ENCODE measurements around the gene PERP. TPM values are rescaled to one million over a fixed set of nuclear protein-coding genes. Genes with fewer than 3 reads are reported as not detected.

PERP gene
- total and polyA plus RNA-seq, 2 of the 8 experiments (the other 6 are each of a cell fraction or from before 2014, with no cell fraction given), result 21.0 to 26.7 TPM

DNA sequence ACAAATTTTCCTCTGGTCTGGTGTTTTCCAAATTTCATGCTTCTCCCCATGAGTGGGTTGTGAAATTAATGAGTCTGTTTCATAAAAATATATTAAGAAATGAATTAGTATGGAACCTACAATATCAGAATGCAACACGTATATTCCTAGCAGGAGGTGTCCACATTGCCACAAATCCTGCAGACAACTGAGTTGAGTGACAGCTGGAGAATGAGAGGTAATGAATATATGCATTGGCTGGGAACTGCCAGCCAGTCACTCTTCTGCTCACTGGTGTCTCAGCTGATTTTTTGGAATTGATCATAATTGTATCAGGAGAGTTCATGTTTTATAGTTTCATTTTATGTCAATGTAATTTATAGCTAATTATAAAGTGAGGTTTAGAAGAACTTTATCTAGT lies 48.2 kb upstream of the PERP start:
- no peak overlapping the region for H2BK12ac ChIP-seq (ENCODE audit: low read depth, low read length)
- no peak overlapping the region for H2BK120ac ChIP-seq (replicated peaks; ENCODE audit: low read depth, low read length)
- no peak overlapping the region for H3K4me2 ChIP-seq (ENCODE audit: insufficient read depth in 1 of 2, low read depth in 2 of 2, low read length in 2 of 2)
- H3K4ac ChIP-seq (replicated peaks; ENCODE audit: insufficient read length, low read depth, low read length), result no peak overlapping the region
- no peak for FAIRE-seq
- peaks cover 0 to 2% of the 10 kb centered on the region in 2 experiments; a peak in 1 of 4 replicates for H3K9me3 ChIP-seq (ENCODE audit: insufficient read depth in 2 of 2, low read depth in 1 of 2, low read length in 1 of 2)
- H2BK15ac ChIP-seq (ENCODE audit: low read length), result no peak overlapping the region
- peaks cover 0 to 3% (median 2%) of the 10 kb centered on the region in 4 experiments; a peak in 3 of 7 replicates for H3K27me3 ChIP-seq (replicated peaks in 1 of 4; ENCODE audit: control insufficient read depth in 3 of 4, extremely low read depth in 1 of 4, insufficient read depth in 3 of 4, low read length in 3 of 4)
- H3K36me3 ChIP-seq (ENCODE audit: control insufficient read depth in 2 of 4, insufficient read depth in 4 of 4, low read length in 3 of 4), result no peaks in the 10 kb centered on the region
- no peak overlapping the region for H3K14ac ChIP-seq (ENCODE audit: insufficient read length)
- TF ChIP-seq EGR1 (IDR thresholded peaks at IDR 0.05; ENCODE audit: borderline replicate concordance, low read depth, low read length), result no peak
- TF ChIP-seq BRCA1 (IDR thresholded peaks at IDR 0.05; ENCODE audit: low read depth, low read length), result no peak
- no peak for TF ChIP-seq HDAC6 (IDR thresholded peaks at IDR 0.05; ENCODE audit: low read depth, low read length)
- H3K79me1 ChIP-seq (ENCODE audit: low read depth, low read length), result no peaks in the 10 kb centered on the region
- H3K23me2 ChIP-seq (ENCODE audit: low read depth, low read length), result no peaks in the 10 kb centered on the region
- H2BK20ac ChIP-seq (ENCODE audit: low read length), result no peak overlapping the region
- POLR2A ChIA-PET (ENCODE audit: partially characterized antibody), result no interaction called here
- H4K5ac ChIP-seq (ENCODE audit: insufficient read length, low read depth, low read length), result no peak overlapping the region
- H3K4me3 ChIP-seq (ENCODE audit: extremely low read depth in 1 of 4, insufficient read depth in 2 of 4, low read depth in 3 of 4, low read length in 4 of 4), result no peak overlapping the region
- no peak overlapping the region for H4K91ac ChIP-seq (replicated peaks; ENCODE audit: insufficient read length, low read length)
- no peak overlapping the region for H2AK5ac ChIP-seq (ENCODE audit: low read depth, low read length)
- H3K27ac ChIP-seq (ENCODE audit: low read depth, low read length), result no peak overlapping the region
- H4K8ac ChIP-seq (ENCODE audit: extremely low read depth, insufficient read depth, low read length), result no peak overlapping the region
- H2AFZ ChIP-seq (ENCODE audit: low read length), result no peak overlapping the region
- peaks cover 0 to 2% (median 0%) of the 10 kb centered on the region in 4 experiments; a peak in 1 of 7 replicates for H3K4me1 ChIP-seq (replicated peaks in 1 of 4; ENCODE audit: control insufficient read depth in 3 of 4, insufficient read depth in 4 of 4, low read length in 3 of 4)
- H3K79me2 ChIP-seq (ENCODE audit: control insufficient read depth in 1 of 2, insufficient read depth in 2 of 2, low read length in 2 of 2), result no peaks in the 10 kb centered on the region
- H3K56ac ChIP-seq (replicated peaks; ENCODE audit: insufficient read length, low read depth, low read length), result no peak overlapping the region
- CTCF ChIA-PET (ENCODE audit: partially characterized antibody), result interaction anchor here (1.5 to 2.8 kb wide), 2 partner anchors 9 to 40 kb away, joined by 4 to 8 read pairs; no protein-coding TSS in a partner anchor
- H3K18ac ChIP-seq (ENCODE audit: extremely low read depth, low read length), result no peak overlapping the region
- no peak overlapping the region for H3K9ac ChIP-seq (replicated peaks in 1 of 4; ENCODE audit: extremely low read depth in 1 of 4, low read depth in 3 of 4, low read length in 3 of 4)
- H3K23ac ChIP-seq (ENCODE audit: insufficient read length), result no peak overlapping the region
- H4K20me1 ChIP-seq (replicated peaks in 1 of 2; ENCODE audit: control insufficient read depth in 1 of 2, insufficient read depth in 2 of 2, low read length in 2 of 2), result no peaks in the 10 kb centered on the region
- DNase-seq (ENCODE audit: low read depth in 1 of 2, low spot score in 2 of 2), result no peak
- WGBS, 2 experiments (ENCODE audit: extremely low coverage in 1 of 2, insufficient coverage in 1 of 2, insufficient read length in 1 of 2, insufficient replicate concordance in 2 of 2, low coverage in 1 of 2, low lambda C conversion rate in 2 of 2, missing lambda C conversion rate in 1 of 2), result 86% methylated on average over 1 of the region's 1 CpG; no CpG with 5 or more reads in 1 of the 2 experiments
- no peak overlapping the region for H2BK5ac ChIP-seq (ENCODE audit: low read depth, low read length)
